Loucy (cell line): ENCODE measurements around the gene FFAR3.

ENCODE experiments used
- CTCF ChIP-seq: fragments of 200-600 bp; sonication (generic); conservative IDR thresholded peaks from 2 replicates; pipeline ENCODE4 v1.5.1; 2014; ENCODE audit warnings: mild to moderate bottlenecking, antibody characterized with exemption, low read length
- EZH2phosphoT487 ChIP-seq: fragments of 200-600 bp; IDR thresholded peaks from 2 replicates; pipeline ENCODE4 v1.6.1; 2018; ENCODE audit warnings: antibody characterized with exemption, mild to moderate bottlenecking, moderate library complexity, borderline replicate concordance

- TF ChIP-seq CTCF, result no peak
- no peak for TF ChIP-seq EZH2phosphoT487
These were observed 25.3 kb downstream of the FFAR3 start for GRCh38 chr19:35383536-35383935.
